ENCODE results near the gene HDAC4.

HDAC4 gene

DNA sequence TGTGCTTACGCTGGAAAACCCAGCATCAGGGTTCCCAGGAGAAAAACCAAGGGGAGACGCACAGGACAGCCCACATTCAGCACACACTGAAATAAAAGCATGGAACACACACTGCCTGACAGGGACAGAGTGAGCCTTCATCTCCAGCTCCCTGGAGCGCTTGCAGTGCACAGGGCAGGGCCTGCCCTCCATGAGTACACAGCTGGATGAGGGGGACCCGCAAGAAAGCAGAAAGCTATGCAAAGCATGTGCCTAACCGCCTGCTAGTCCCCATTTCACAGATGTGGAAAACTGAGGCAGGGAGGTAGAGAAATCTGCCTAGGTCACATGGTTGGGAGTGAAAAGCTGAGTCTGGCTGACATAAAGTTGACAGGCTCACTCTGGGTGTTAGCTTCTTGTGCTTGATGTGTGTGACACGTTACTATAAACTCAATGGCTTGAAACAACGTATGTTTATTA, 187.1 kb downstream of the HDAC4 start:
- DNase-seq (ENCODE audit: low read depth) = no peak
- Histone ChIP-seq H3K9me3 (ENCODE audit: control insufficient read depth, low read length) (no peaks in the 10 kb centered on the region), H3K9ac (ENCODE audit: low read length) (no peak overlapping the region), H3K36me3 (ENCODE audit: control insufficient read depth, insufficient read depth, low read length, severe bottlenecking) (no peaks in the 10 kb centered on the region), H3K4me1 (ENCODE audit: control insufficient read depth, insufficient read depth, low read length) (no peaks in the 10 kb centered on the region), H3K27me3 (replicated peaks; ENCODE audit: control insufficient read depth, insufficient read depth, low read length) (no peaks in the 10 kb centered on the region), H3K4me3 (ENCODE audit: low read length) (no peak overlapping the region)

- DNase-seq (ENCODE audit: low read depth) = no peak
- Histone ChIP-seq H3K4me3 (ENCODE audit: low read length) (no peak overlapping the region), H3K36me3 (ENCODE audit: control insufficient read depth, insufficient read depth, low read length, severe bottlenecking) (no peaks in the 10 kb centered on the region), H3K9me3 (ENCODE audit: control insufficient read depth, low read length) (no peaks in the 10 kb centered on the region), H3K27me3 (replicated peaks; ENCODE audit: control insufficient read depth, insufficient read depth, low read length) (no peaks in the 10 kb centered on the region), H3K4me1 (ENCODE audit: control insufficient read depth, insufficient read depth, low read length) (no peaks in the 10 kb centered on the region), H3K9ac (ENCODE audit: low read length) (no peak overlapping the region)
Observed at GRCh38 chr2:239212929-239213642, 187.7 kb downstream of the HDAC4 start.

GRCh38 chr2:239212121-239212928, 188.5 kb downstream of the HDAC4 start:
- no peaks in the 10 kb centered on the region for H3K27me3 ChIP-seq (replicated peaks; ENCODE audit: control insufficient read depth, insufficient read depth, low read length)
- no peak overlapping the region for H3K4me3 ChIP-seq (ENCODE audit: low read length)
- no peak for DNase-seq (ENCODE audit: low read depth)
- no peaks in the 10 kb centered on the region for H3K36me3 ChIP-seq (ENCODE audit: control insufficient read depth, insufficient read depth, low read length, severe bottlenecking)
- H3K9me3 ChIP-seq (ENCODE audit: control insufficient read depth, low read length) = no peaks in the 10 kb centered on the region
- H3K4me1 ChIP-seq (ENCODE audit: control insufficient read depth, insufficient read depth, low read length) = no peaks in the 10 kb centered on the region
- H3K9ac ChIP-seq (ENCODE audit: low read length) = no peak overlapping the region

GRCh38 chr2:239211396-239212094, 189.3 kb downstream of the HDAC4 start:
- Histone ChIP-seq H3K4me1 (ENCODE audit: control insufficient read depth, insufficient read depth, low read length) (no peaks in the 10 kb centered on the region), H3K4me3 (ENCODE audit: low read length) (no peak overlapping the region), H3K9me3 (ENCODE audit: control insufficient read depth, low read length) (no peaks in the 10 kb centered on the region), H3K9ac (ENCODE audit: low read length) (no peak overlapping the region), H3K27me3 (replicated peaks; ENCODE audit: control insufficient read depth, insufficient read depth, low read length) (no peaks in the 10 kb centered on the region), H3K36me3 (ENCODE audit: control insufficient read depth, insufficient read depth, low read length, severe bottlenecking) (no peaks in the 10 kb centered on the region)
- no peak for DNase-seq (ENCODE audit: low read depth)

DNA sequence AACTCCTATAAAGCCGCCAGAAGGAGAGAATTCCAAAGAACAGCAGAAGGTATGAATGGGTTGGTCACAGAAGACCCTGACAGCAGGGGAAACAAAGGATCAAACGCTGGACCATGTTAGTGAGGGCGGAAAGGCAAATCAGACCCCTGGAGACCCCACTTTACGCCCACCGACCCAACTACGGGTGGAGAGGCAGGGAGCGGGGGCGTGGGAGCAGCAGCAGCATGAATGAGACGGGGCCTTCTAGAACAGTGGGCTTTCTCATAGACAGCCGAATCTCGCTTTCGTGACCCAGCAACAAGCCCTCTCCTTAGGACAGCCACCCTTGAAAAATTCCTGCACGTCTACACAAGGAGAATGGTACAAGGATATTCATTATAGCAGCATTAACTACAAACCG, 191.0 kb downstream of the HDAC4 start:
- Histone ChIP-seq H3K27me3 (replicated peaks; ENCODE audit: control insufficient read depth, insufficient read depth, low read length) (no peaks in the 10 kb centered on the region), H3K4me3 (ENCODE audit: low read length) (no peak overlapping the region), H3K36me3 (ENCODE audit: control insufficient read depth, insufficient read depth, low read length, severe bottlenecking) (no peaks in the 10 kb centered on the region), H3K4me1 (ENCODE audit: control insufficient read depth, insufficient read depth, low read length) (no peaks in the 10 kb centered on the region), H3K9ac (ENCODE audit: low read length) (no peak overlapping the region), H3K9me3 (ENCODE audit: control insufficient read depth, low read length) (no peaks in the 10 kb centered on the region)
- DNase-seq (ENCODE audit: low read depth) = no peak

GRCh38 chr2:239208465-239209180, 192.2 kb downstream of the HDAC4 start:
- no peaks in the 10 kb centered on the region for H3K27me3 ChIP-seq (replicated peaks; ENCODE audit: control insufficient read depth, insufficient read depth, low read length)
- H3K9me3 ChIP-seq (ENCODE audit: control insufficient read depth, low read length) = no peaks in the 10 kb centered on the region
- no peaks in the 10 kb centered on the region for H3K36me3 ChIP-seq (ENCODE audit: control insufficient read depth, insufficient read depth, low read length, severe bottlenecking)
- H3K4me3 ChIP-seq (ENCODE audit: low read length) = no peak overlapping the region
- H3K9ac ChIP-seq (ENCODE audit: low read length) = no peak overlapping the region
- DNase-seq (ENCODE audit: low read depth) = no peak
- H3K4me1 ChIP-seq (ENCODE audit: control insufficient read depth, insufficient read depth, low read length) = no peaks in the 10 kb centered on the region

DNA sequence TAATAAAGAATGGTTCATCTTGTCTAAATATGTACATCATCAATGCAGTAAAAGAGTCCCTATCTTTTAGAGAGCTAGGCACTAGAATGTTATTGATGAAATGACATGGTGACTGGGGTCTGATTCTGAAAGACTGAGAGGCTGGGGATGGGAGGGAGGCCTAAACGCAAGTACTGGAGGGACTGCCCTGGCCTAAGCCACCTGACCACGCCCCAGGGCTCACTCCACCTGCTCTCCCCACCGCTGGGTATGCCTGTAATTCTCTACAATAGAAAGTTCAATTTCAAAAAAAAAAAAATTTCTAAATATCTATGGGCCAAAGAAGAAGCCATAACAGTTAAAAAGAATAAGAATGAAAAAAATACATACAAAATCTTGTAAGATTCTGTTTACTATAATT, 194.0 kb downstream of the HDAC4 start:
- no peak for DNase-seq (ENCODE audit: low read depth)
- H3K9ac ChIP-seq (ENCODE audit: low read length) = no peak overlapping the region
- no peaks in the 10 kb centered on the region for H3K4me1 ChIP-seq (ENCODE audit: control insufficient read depth, insufficient read depth, low read length)
- no peaks in the 10 kb centered on the region for H3K27me3 ChIP-seq (replicated peaks; ENCODE audit: control insufficient read depth, insufficient read depth, low read length)
- H3K4me3 ChIP-seq (ENCODE audit: low read length) = no peak overlapping the region
- no peaks in the 10 kb centered on the region for H3K9me3 ChIP-seq (ENCODE audit: control insufficient read depth, low read length)
- no peaks in the 10 kb centered on the region for H3K36me3 ChIP-seq (ENCODE audit: control insufficient read depth, insufficient read depth, low read length, severe bottlenecking)

DNA sequence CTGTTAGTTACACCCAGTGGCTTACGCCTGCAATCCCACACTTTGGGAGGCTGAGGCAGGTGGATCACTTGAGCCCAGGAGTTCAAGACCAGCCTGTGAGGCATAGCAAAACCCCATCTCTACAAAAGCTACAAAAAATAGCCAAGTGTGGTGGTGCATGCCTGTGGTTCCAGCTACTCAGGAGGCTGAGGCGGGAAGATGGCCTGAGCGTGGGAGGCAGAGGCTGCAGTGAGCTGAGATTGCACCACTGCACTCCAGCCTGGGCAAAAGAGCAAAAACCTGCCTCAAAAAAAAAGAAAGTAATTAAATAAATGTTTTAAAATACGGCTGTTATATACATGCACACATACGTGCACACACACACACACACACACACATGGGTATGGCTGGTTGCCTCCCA, 194.8 kb downstream of the HDAC4 start:
- H3K4me3 ChIP-seq (ENCODE audit: low read length) = no peak overlapping the region
- no peaks in the 10 kb centered on the region for H3K27me3 ChIP-seq (replicated peaks; ENCODE audit: control insufficient read depth, insufficient read depth, low read length)
- H3K9me3 ChIP-seq (ENCODE audit: control insufficient read depth, low read length) = no peaks in the 10 kb centered on the region
- no peak for DNase-seq (ENCODE audit: low read depth)
- H3K36me3 ChIP-seq (ENCODE audit: control insufficient read depth, insufficient read depth, low read length, severe bottlenecking) = no peaks in the 10 kb centered on the region
- no peaks in the 10 kb centered on the region for H3K4me1 ChIP-seq (ENCODE audit: control insufficient read depth, insufficient read depth, low read length)
- H3K9ac ChIP-seq (ENCODE audit: low read length) = no peak overlapping the region

DNA sequence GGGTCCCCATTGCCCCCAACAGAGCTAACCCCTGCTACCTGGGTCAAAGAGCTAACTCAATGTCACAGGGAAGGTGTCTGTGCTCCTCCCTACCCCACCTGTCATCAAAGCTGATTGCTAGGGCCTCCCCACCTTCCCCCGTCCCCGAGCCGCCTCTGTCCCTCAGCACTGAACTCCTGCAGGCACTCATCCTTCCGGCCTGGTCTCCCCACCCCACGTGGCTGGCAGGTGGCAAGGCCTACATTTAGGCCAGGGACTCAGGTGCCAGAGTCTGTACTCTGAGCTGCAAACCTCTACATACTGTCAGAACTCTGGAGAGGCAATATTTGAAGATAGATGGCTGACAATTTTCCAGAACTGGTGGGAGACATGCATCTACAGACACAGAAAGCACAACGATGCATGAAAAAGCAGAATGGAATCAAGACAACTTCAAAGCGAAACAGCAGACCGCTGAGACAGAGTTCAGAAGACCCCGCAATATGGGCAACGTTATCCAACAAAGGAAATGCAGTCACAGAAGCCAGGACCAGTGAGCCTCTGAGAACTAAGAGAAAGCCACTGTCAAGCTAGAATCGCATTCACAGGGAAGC, 195.8 kb downstream of the HDAC4 start:
- DNase-seq (ENCODE audit: low read depth) = no peak
- no peaks in the 10 kb centered on the region for H3K36me3 ChIP-seq (ENCODE audit: control insufficient read depth, insufficient read depth, low read length, severe bottlenecking)
- H3K9me3 ChIP-seq (ENCODE audit: control insufficient read depth, low read length) = no peaks in the 10 kb centered on the region

DNA sequence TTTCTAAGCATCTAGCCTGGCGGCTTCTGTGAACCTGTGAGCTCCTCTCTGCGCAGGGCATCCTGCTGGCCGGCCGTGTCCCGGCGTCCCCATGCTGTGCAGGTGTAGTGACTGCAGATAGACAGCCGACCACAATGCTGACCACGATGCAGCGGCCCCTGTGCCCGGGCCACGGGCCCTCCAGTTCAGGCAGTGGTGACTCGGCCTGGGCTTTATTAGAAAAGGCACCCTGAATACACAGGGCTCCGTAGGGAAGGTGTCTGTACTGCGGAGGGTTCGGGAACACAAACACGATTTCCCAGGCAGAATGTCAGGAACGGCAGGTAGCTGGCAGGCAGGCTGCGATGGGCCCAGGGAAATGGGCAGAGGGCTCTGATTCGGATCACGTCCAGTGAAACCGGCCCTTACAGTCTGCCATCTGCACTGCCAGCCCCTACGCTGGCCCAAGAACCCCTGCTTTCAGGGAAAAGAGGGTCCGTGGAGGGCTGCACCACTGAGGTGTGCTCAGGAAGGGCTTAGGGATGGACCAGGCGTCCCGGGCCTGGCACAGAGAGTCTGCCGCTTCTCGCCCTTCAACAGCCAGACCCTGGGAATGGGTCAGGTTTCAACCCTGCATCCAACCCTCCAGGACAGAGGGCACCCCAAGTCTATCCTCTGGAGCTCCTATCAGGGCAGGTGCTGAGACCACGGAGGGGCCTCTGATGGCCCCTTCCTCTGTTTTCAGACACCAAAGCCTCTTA, 196.5 kb downstream of the HDAC4 start:
- no peaks in the 10 kb centered on the region for H3K27me3 ChIP-seq (replicated peaks; ENCODE audit: control insufficient read depth, insufficient read depth, low read length)
- no peak overlapping the region for H3K4me3 ChIP-seq (ENCODE audit: low read length)
- DNase-seq (ENCODE audit: low read depth) = no peak

More for the DNA sequence above, 195.8 kb downstream of the HDAC4 start:
- Histone ChIP-seq H3K4me3 (ENCODE audit: low read length) (no peak overlapping the region), H3K4me1 (ENCODE audit: control insufficient read depth, insufficient read depth, low read length) (no peaks in the 10 kb centered on the region), H3K27me3 (replicated peaks; ENCODE audit: control insufficient read depth, insufficient read depth, low read length) (no peaks in the 10 kb centered on the region), H3K9ac (ENCODE audit: low read length) (no peak overlapping the region)

More for the DNA sequence above, 196.5 kb downstream of the HDAC4 start:
- Histone ChIP-seq H3K9me3 (ENCODE audit: control insufficient read depth, low read length) (no peaks in the 10 kb centered on the region), H3K4me1 (ENCODE audit: control insufficient read depth, insufficient read depth, low read length) (no peaks in the 10 kb centered on the region), H3K36me3 (ENCODE audit: control insufficient read depth, insufficient read depth, low read length, severe bottlenecking) (no peaks in the 10 kb centered on the region), H3K9ac (ENCODE audit: low read length) (no peak overlapping the region)

Measured in adipocyte (in vitro differentiated cells).